HG03457 (cell line): Measurements from ENCODE around the gene PIGN.
"Not testable (repeated sequence)": the region's sequence is repeated elsewhere in the genome, so short reads cannot be mapped to it uniquely, and the experiment has no call there.

Experiments
- ATAC-seq: cut with Tn5 transposase; IDR thresholded peaks from one replicate; pipeline ENCODE4 v1.9.1; 2021; ENCODE audit warnings: moderate number of reproducible peaks; ENCODE audit not compliant: unreplicated experiment

Gene PIGN

GRCh38 chr18:62069556-62069955 lies 117.3 kb downstream of the PIGN start:
- ATAC-seq = no peak

GRCh38 chr18:62066102-62066818 lies 120.6 kb downstream of the PIGN start:
- no peak for ATAC-seq

- ATAC-seq = no peak
Observed at GRCh38 chr18:62064361-62064760, 122.5 kb downstream of the PIGN start.

- ATAC-seq = no peak
Observed at GRCh38 chr18:62061821-62062478, 124.9 kb downstream of the PIGN start.

DNA sequence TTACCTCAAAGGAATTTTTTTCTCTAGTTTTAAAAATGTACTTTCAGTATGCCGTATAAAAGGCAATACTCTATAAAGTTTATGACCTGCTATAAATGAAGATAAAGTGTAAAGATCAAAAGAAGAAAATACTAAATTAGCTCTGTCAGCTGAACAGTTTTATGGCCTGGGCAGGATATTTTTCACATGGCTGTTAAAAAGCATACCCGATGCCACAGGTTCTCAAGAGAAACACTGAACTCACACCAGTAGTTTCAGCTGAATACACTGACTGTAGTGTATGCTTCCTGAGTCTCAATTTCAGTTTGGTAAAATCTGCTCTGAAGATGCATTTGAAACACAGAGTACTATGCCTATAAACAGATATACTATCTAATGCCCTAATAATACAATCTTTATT lies 126.0 kb downstream of the PIGN start:
- ATAC-seq = no peak

DNA sequence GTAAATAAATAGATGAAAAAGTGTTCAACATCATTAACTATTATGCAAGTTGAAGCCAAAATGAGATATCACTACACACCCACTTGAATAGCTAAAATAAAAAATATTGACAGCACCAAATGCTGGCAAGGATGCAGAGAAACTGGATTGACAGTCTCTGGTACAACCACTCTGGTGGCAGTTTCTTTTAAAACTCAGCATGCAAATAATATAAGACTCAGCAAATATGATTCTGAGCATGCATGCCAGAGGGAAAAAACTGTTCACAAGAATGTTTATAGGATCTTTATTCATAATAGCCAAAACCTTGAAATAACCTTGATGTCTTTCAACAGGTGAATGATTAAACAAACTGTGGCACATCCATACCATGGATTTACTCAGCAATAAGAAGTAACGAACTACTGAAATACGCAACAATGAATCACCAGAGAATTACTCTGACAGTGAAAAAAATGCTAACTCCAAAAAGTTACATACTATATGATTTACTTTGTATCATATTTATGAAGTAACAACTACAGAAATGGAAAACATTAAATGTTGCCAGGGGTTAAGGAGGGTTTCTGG lies 131.8 kb downstream of the PIGN start:
- ATAC-seq = no peak

DNA sequence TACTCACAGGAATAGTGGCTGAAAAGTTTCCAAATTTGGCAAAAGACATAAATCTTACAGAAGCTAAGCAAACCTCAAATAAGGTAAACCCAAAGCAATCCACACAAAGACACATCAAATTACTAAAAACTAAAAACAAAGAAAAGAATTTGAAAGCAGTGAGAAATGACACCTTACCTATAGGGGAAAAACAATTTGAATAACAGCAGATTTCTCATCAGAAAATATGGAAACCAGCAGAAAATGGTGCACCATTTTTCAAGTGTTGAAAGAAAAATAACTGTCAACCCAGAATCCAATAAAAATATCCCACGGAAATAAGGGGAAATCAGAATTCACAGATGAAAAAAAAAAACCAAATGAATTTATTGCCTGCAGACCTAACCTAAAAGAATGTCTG lies 138.6 kb downstream of the PIGN start:
- no peak for ATAC-seq

GRCh38 chr18:62045316-62045715 lies 141.5 kb downstream of the PIGN start:
- ATAC-seq = no peak

GRCh38 chr18:62044490-62045000 lies 142.3 kb downstream of the PIGN start:
- ATAC-seq = no peak

- no peak for ATAC-seq
Observed at GRCh38 chr18:62037989-62038778, 148.7 kb downstream of the PIGN start.

DNA sequence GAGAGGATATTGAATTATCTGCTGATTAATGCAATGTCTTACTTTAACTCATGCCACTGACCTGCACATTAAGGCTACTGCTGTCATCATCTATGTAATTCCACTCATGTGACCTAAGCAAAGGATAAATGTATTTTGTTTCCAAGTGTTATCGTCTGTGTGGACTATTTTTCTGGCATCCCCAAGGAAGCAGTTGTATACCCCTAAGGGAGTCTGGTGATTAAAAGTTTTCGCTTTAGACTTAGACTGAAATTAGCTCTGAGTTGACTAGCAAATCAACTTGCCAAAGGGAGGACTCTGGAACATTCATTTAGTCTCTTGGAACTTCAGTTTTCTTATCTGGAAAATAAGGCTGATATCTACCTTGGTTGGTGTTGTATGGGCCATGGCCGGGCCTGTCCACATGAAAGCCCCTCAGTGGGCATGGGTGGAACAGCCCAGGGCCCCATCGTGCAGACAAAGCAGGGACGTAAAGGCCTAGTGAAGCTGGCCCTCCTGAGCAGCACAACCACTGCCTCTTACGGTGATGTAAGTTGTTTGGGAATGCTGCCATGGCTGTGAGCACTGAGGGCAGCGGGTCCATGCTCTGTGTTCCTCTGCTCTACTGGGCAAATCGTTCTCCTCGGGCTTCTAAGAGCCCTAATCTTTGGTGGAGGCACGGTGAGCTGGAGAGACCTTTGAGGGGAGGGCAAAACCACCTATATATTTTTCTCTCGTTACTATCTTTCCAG lies 149.7 kb downstream of the PIGN start:
- no peak for ATAC-seq

DNA sequence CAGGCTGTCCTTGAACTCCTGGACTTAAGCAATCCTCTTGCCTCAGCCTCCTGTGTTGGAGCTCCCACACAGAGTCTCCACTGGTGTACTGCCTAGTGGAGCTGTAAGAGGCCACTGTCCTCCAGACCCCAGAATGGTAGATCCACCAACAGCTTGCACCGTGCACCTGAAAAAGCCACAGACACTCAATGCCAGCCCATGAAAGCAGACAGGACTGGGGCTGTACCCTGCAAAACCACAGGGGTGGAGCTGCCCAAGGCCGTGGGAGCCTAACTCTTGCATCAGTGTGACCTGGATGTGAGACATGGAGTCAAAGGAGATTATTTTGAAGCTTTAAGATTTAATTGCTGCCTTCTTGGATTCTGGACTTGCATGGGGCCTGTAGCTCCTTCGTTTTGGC lies 152.6 kb downstream of the PIGN start:
- ATAC-seq = not testable (repeated sequence)

GRCh38 chr18:62033756-62034155 lies 153.1 kb downstream of the PIGN start:
- no peak for ATAC-seq

GRCh38 chr18:62033207-62033606 lies 153.6 kb downstream of the PIGN start:
- no peak for ATAC-seq

- no peak for ATAC-seq
Observed at GRCh38 chr18:62030091-62030985, 156.5 kb downstream of the PIGN start.

GRCh38 chr18:62028715-62029114 lies 158.1 kb downstream of the PIGN start:
- no peak for ATAC-seq

DNA sequence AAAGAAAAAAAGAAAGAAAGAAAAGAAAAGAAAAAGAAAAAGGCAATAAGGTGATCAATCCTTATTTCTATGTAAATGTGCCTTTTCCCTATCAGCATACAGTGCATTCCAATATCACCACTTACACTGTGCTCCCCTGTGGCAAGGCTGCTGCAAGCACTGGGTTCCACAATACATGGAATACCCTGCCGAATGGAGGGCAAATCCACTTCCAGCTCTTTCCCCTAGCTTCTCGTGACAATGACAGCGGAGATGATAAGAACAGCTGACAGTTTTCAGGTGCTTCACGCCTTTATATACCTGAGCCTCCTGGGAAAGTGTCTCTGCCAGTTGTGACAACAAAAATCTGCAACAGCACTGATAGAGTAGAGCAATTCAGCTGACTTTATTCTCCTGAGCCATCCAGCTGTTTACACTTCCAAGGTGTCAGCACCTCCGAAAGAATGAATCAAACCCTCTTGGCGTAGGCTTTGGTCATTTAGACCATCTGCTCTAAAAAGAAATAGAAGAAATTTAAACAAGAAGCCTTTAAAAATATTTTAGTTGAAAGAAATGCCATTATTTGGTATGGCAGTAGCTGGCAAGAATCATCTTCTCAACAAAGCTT lies 158.8 kb downstream of the PIGN start:
- ATAC-seq = no peak

GRCh38 chr18:62026586-62026985 lies 160.3 kb downstream of the PIGN start:
- no peak for ATAC-seq

DNA sequence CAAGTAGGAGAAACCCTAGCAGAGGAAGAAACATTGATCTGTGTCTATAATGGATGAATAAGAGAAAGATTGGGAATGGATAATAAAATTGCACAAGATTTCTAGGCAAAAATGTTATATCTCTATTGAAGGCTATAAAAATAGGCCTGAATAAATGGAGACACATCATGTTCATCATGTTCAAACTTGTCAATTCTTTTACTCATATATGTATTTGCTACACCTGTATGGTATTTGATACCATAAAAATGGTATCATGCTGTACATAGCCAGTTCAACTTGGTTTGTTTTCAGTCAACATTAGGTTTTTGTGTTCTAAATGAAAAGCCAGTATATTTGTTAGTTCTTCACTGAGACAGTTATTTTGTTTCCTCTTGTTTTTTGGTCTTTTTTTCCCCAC lies 161.9 kb downstream of the PIGN start:
- ATAC-seq = no peak
